Activated CD8-positive, alpha-beta T cell treated with anti-CD3 and anti-CD28 coated beads for 36 hours (primary cell): ENCODE data around the gene NRL. TPM values are rescaled to one million over a fixed set of nuclear protein-coding genes. Genes with fewer than 3 reads are reported as not detected.
A peak's percentile ranks its signal among the peaks of the same experiment; 100 is the strongest.

ENCODE experiments used
- ATAC-seq: fragments of 200-7000 bp; cut with Tn5 transposase; one replicate; pipeline ENCODE4 v1.10.0; 2021; ENCODE audit warnings: mild to moderate bottlenecking, moderate library complexity
- CTCF ChIA-PET: fragments of 350-600 bp; sonication (Branson Sonifier 250); formaldehyde crosslinking; loops from one replicate; lab custom pipeline; 2021; ENCODE audit warnings: antibody characterized with exemption; lab: Charles Lee
- POLR2A ChIA-PET: fragments of 350-600 bp; sonication (Branson Sonifier 250); formaldehyde crosslinking; loops from one replicate; lab custom pipeline; 2021; ENCODE audit warnings: antibody characterized with exemption; lab: Charles Lee
- DNase-seq: peaks from one replicate; pipeline ENCODE4 v3.0.0-alpha.2; 2020
- H3K27ac Mint-ChIP-seq: one replicate; pipeline ENCODE4 v1.8.0; 2021; ENCODE audit warnings: mild to moderate bottlenecking, mixed read lengths
- H3K27me3 Mint-ChIP-seq: one replicate; pipeline ENCODE4 v1.8.0; 2021; ENCODE audit warnings: mixed read lengths
- H3K36me3 Mint-ChIP-seq: one replicate; pipeline ENCODE4 v1.8.0; 2021; ENCODE audit warnings: low read depth, mixed read lengths
- H3K4me1 Mint-ChIP-seq: one replicate; pipeline ENCODE4 v1.8.0; 2021; ENCODE audit warnings: low read depth, mixed read lengths
- H3K4me3 Mint-ChIP-seq: one replicate; pipeline ENCODE4 v1.8.0; 2021; ENCODE audit warnings: mild to moderate bottlenecking, moderate library complexity, mixed read lengths
- H3K9me3 Mint-ChIP-seq: one replicate; pipeline ENCODE4 v1.8.0; 2021; ENCODE audit warnings: mixed read lengths
- intact Hi-C: fragments of 100-400 bp; cut with micrococcal nuclease; formaldehyde crosslinking; loops from one replicate; pipeline ENCODE4 v1.10.0; 2022
- total RNA-seq, 2 experiments: library from RNA; stranded (reverse); gene quantifications; one replicate each; pipeline ENCODE4 v1.2.3, GENCODE V29; 2021
- TF ChIP-seq, protein P1 (sequence below): fragments of 200-600 bp; IDR thresholded peaks from one replicate; pipeline ENCODE4 v1.8.0; 2022; ENCODE audit warnings: antibody characterized with exemption, mild to moderate bottlenecking

Gene NRL
- total RNA-seq, 2 experiments from 2014 or later: 1.8 to 2.5 TPM

DNA sequence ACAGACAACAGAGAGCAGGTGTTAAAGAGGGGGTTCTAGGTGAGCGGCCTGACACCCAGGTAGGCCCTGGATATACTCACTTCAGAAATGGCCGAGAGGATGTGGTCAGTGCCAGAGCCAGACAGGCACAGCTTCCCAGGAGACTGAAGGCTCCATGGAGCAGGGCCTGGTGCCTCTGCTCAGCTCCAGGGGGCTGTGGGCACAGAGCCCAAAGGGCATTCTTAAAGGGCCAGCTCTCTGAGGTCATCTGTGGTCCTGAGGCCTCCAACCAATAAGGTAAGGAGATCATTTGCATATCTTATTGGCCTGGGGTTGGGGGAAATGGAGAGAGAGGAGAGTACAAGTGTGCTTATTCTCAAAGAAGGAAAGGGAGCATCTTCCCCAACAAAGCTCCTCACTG lies 30.3 kb downstream of the NRL start:
- ChIA-PET POLR2A (interaction anchor here (1.2 to 6.3 kb wide), 2 partner anchors 9 to 20 kb away, joined by 3 to 57 read pairs; partner anchors contain the start of gene PCK2), CTCF (interaction anchor here (0.8 to 9.1 kb wide), 4 partner anchors 12 to 30 kb away, joined by 3 to 127 read pairs (median 18); no protein-coding TSS in a partner anchor)
- Mint-ChIP-seq H3K27ac (no peak overlapping the region), H3K4me1 (peaks cover 19% of the 10 kb centered on the region), H3K36me3 (no peaks in the 10 kb centered on the region), H3K9me3 (no peaks in the 10 kb centered on the region), H3K27me3 (no peaks in the 10 kb centered on the region), H3K4me3 (no peak overlapping the region)
- TF ChIP-seq, protein P1, sequence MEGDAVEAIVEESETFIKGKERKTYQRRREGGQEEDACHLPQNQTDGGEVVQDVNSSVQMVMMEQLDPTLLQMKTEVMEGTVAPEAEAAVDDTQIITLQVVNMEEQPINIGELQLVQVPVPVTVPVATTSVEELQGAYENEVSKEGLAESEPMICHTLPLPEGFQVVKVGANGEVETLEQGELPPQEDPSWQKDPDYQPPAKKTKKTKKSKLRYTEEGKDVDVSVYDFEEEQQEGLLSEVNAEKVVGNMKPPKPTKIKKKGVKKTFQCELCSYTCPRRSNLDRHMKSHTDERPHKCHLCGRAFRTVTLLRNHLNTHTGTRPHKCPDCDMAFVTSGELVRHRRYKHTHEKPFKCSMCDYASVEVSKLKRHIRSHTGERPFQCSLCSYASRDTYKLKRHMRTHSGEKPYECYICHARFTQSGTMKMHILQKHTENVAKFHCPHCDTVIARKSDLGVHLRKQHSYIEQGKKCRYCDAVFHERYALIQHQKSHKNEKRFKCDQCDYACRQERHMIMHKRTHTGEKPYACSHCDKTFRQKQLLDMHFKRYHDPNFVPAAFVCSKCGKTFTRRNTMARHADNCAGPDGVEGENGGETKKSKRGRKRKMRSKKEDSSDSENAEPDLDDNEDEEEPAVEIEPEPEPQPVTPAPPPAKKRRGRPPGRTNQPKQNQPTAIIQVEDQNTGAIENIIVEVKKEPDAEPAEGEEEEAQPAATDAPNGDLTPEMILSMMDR: no peak
- ATAC-seq (no peak), DNase-seq (no peak)
- intact Hi-C loops: no loop called here

DNA sequence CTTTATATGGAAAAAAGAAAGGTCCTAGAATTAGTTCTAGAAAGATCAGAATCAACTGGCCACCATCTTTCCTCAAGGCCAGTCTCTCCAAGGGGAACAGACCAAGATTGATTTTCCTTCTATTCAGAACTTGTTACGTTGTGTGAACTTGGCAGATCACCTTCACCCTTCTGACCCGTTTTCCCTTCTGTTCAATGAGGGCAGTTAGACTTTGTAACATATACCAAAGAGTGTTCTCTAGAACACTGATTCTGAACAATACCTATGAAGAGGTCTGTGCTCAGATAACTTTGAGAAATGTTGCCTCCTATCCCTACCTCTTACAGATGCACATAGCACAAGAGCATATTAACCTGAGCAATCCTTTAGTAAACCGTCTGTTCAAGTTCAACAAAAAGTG lies 31.3 kb downstream of the NRL start:
- Mint-ChIP-seq H3K27me3 (no peaks in the 10 kb centered on the region), H3K9me3 (no peaks in the 10 kb centered on the region), H3K4me1 (peaks cover 19% of the 10 kb centered on the region), H3K36me3 (no peaks in the 10 kb centered on the region), H3K27ac (no peak overlapping the region), H3K4me3 (no peak overlapping the region)
- ATAC-seq (no peak), DNase-seq (no peak)
- CTCF ChIA-PET: interaction anchor here (6.0 to 9.1 kb wide), 3 partner anchors 9 to 26 kb away, joined by 34 to 127 read pairs (median 99); partner anchors contain the start of gene PCK2
- TF ChIP-seq, protein P1: no peak
- intact Hi-C loops: no loop called here
- POLR2A ChIA-PET: interaction anchor here (6.3 kb wide), 1 partner anchor 10 kb away, joined by 57 read pairs; the partner anchor contains the start of gene PCK2

DNA sequence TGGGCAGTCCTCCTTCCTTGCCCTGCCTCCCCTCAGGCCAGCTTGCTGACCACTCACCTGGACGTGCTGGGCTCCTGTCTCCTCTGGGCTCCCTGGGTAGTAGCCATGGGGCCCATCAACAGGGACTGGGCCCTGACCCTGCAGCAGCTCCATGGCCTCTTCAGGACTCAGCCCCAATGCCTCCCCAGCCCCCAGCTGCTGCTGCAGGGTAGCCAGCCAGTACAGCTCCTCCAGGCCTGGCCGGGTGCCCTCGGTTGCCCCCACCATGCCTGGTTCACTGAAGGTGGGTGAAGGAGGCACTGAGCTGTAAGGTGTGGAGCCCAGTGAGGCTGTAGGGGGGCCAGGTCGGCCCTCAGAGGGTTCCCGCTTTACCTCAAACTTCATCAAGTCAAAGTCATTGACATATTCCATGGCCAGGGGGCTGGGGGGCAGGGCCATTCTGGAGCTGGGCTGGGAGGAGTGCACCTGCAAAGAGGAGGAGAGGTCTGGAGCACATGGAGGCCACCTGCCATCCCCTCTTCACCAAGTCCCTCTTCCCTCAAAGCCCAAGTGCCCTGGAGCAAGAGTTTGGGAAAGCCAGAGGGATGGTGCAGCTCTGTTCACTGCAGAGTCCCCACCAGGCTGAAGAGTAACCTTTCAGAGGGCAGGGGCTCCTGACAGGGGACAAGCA lies 32.2 kb downstream of the NRL start:
- intact Hi-C loops: no loop called here
- TF ChIP-seq, protein P1: no peak
- ATAC-seq (no peak), DNase-seq (no peak)
- Mint-ChIP-seq H3K4me1 (peaks cover 19% of the 10 kb centered on the region), H3K9me3 (no peaks in the 10 kb centered on the region), H3K36me3 (no peaks in the 10 kb centered on the region), H3K27ac (no peak overlapping the region), H3K4me3 (peak overlapping the region; percentile 75), H3K27me3 (no peaks in the 10 kb centered on the region)
- ChIA-PET CTCF (interaction anchor here (1.4 to 9.1 kb wide), 5 partner anchors 10 to 27 kb away, joined by 3 to 127 read pairs (median 34); partner anchors contain the start of gene PCK2), POLR2A (interaction anchor here (0.7 to 6.3 kb wide), 4 partner anchors 11 to 170 kb away, joined by 3 to 57 read pairs (median 4); partner anchors contain the start of genes CPNE6 and PCK2)

DNA sequence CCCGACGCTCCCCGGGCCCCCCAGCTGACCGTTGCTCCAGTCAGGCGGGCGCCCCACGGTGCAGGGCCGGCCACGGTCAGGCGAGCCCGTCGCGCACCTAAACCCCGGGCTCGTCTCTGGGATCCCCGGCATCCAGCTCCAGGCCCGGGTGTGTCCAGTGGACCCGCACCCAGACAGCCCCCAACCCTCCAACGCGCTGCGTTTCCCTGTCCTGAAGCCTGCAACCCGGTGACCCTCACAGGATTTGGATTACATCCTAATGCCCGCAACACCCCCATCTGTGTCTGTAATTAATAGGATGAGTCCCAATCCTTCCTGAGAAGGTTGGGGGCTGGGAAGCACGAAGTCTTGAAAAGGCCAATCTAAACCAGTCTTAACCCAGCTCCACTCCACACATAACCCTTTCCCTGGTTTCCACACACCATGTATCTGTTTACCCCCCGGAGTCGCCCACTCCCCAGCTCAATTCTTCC lies 33.0 kb downstream of the NRL start:
- intact Hi-C loops: no loop called here
- Mint-ChIP-seq H3K27me3 (no peaks in the 10 kb centered on the region), H3K36me3 (no peaks in the 10 kb centered on the region), H3K27ac (peak overlapping the region; percentile 48), H3K4me1 (peaks cover 19% of the 10 kb centered on the region), H3K9me3 (no peaks in the 10 kb centered on the region), H3K4me3 (peak overlapping the region; percentile 75)
- DNase-seq (no peak), ATAC-seq (no peak)
- TF ChIP-seq, protein P1: no peak
- ChIA-PET CTCF (interaction anchor here (0.7 to 9.1 kb wide), 8 partner anchors 11 to 252 kb away, joined by 3 to 127 read pairs (median 12); partner anchors contain the start of genes DCAF11, NRL, PCK2 and TINF2), POLR2A (interaction anchor here (1.0 to 6.3 kb wide), 9 partner anchors 10 to 171 kb away, joined by 3 to 57 read pairs (median 5); partner anchors contain the start of genes CPNE6, DCAF11, NRL and PCK2)
